Psoas muscle (tissue), 8 donors: ENCODE data around the gene FAM174A. TPM values are rescaled to one million over a fixed set of nuclear protein-coding genes. Genes with fewer than 3 reads are reported as not detected.
A peak's percentile ranks its signal among the peaks of the same experiment; 100 is the strongest.

Experiments used
- ATAC-seq, 4 donors: fragments of 200-7000 bp; cut with Tn5 transposase; one replicate each; pipeline ENCODE4 v1.9.1; 2020; ENCODE audit warnings: moderate library complexity in 3 of 4, mild to moderate bottlenecking in 2 of 4
- DNase-seq, 2 donors: peaks; one replicate each; pipeline ENCODE4 v3.0.0-alpha.2; 2020
- H3K27ac ChIP-seq: fragments of 200-600 bp; one replicate; pipeline ENCODE4 v1.8.0; 2022
- H3K27me3 ChIP-seq, 3 donors: fragments of 200-600 bp in 1 of 3; one replicate each; pipeline versions ENCODE4 v1.6.1 to v1.8.0; 2013 to 2022; ENCODE audit warnings: low read length in 2 of 3, mild to moderate bottlenecking in 2 of 3, moderate library complexity in 1 of 3; ENCODE audit not compliant: insufficient read depth in 3 of 3
- H3K36me3 ChIP-seq, 2 donors: fragments of 200-600 bp in 1 of 2; one replicate each; pipeline versions ENCODE4 v1.6.1 to v1.8.0; 2013 to 2022; ENCODE audit warnings: low read depth in 1 of 2, mild to moderate bottlenecking in 1 of 2, moderate library complexity in 1 of 2; ENCODE audit not compliant: insufficient read depth in 1 of 2
- H3K4me1 ChIP-seq: fragments of 200-600 bp; one replicate; pipeline ENCODE4 v1.8.0; 2022
- H3K4me3 ChIP-seq: fragments of 200-600 bp; one replicate; pipeline ENCODE4 v1.8.0; 2022; ENCODE audit warnings: mild to moderate bottlenecking
- H3K9me3 ChIP-seq: fragments of 200-600 bp; one replicate; pipeline ENCODE4 v1.8.0; 2022
- WGBS, 3 donors: extraction: QIAGEN DNeasy Blood & Tissue Kit; methylation state at CpG; one replicate each; pipeline versions ENCODE4 v1.1.6 to v1.1.7; 2013; 5-methylcytosine and 5-hydroxymethylcytosine counted together
- intact Hi-C, 2 donors: fragments of 100-400 bp; cut with DNase I; formaldehyde crosslinking; loops; one replicate each; pipeline versions ENCODE4 v1.11.0 to v1.14.2; 2022
- polyA plus RNA-seq, 3 donors: library from polyadenylated mRNA; stranded (reverse); fragments of 200-250 nt; gene quantifications; one replicate each; pipeline ENCODE4 v1.2.3, GENCODE V29; 2013
- total RNA-seq, 4 donors: library from RNA; stranded (reverse); fragmentation: NEBNext Ultra II Directional in 2 of 4; extraction: Animal tissue kit (Norgen Biotek cat#: 25700) in 2 of 4; gene quantifications; one replicate each; pipeline versions ENCODE4 v1.2.1 to v1.2.4, GENCODE V29; 2021 to 2023
- TF ChIP-seq, protein P1 (sequence below): fragments of 200-600 bp; IDR thresholded peaks from one replicate; pipeline ENCODE4 v1.8.0; 2022; ENCODE audit warnings: antibody characterized with exemption
- donor health status: healthy with polysubstance abuse.
- donor health status: DM: no; HTN: no; CAD: no; lungs with moderate emphysema.
- donor health status: Bipolar disorder and iron deficiency.
- donor health status: healthy.
- donor health status: DM: yes; HTN: yes; CAD: no.
- donor health status: DM: no; HTN: no; CAD: no.
- donor health status: DM: no; HTN: no; CAD: no.
- donor health status: DM: yes; HTN: yes; CAD: no.

FAM174A gene
- total and polyA plus RNA-seq, 7 donors: 30.6 to 55.1 (median 38.4) TPM

DNA sequence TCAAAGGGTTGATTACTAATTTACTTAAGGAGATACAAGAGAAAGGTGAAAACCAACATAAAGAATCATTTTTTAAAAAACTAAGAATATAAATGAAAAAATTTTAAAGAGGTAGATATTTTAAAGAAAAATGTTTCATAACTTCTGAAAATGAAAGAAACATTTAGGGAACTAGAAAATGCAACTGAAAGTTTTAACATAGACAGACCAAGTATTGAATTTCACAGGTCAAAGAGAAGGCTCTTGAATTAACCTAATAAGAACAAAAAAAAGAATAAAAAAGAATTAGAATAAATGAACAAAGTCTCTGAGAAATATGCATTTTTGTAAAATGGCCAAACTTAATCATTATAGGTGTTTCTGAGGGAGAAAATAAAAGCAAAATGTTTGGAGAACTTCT lies 16.1 kb upstream of the FAM174A start:
- Histone ChIP-seq H3K27me3 (no peaks in the 10 kb centered on the region), H3K36me3 (no peaks in the 10 kb centered on the region), H3K4me3 (no peak overlapping the region), H3K9me3 (peaks cover 3% of the 10 kb centered on the region), H3K27ac (no peak overlapping the region), H3K4me1 (no peaks in the 10 kb centered on the region)
- TF ChIP-seq, protein P1, sequence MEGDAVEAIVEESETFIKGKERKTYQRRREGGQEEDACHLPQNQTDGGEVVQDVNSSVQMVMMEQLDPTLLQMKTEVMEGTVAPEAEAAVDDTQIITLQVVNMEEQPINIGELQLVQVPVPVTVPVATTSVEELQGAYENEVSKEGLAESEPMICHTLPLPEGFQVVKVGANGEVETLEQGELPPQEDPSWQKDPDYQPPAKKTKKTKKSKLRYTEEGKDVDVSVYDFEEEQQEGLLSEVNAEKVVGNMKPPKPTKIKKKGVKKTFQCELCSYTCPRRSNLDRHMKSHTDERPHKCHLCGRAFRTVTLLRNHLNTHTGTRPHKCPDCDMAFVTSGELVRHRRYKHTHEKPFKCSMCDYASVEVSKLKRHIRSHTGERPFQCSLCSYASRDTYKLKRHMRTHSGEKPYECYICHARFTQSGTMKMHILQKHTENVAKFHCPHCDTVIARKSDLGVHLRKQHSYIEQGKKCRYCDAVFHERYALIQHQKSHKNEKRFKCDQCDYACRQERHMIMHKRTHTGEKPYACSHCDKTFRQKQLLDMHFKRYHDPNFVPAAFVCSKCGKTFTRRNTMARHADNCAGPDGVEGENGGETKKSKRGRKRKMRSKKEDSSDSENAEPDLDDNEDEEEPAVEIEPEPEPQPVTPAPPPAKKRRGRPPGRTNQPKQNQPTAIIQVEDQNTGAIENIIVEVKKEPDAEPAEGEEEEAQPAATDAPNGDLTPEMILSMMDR: no peak
- DNase-seq (no peak), ATAC-seq (no peak)
- intact Hi-C loops: no loop called here

DNA sequence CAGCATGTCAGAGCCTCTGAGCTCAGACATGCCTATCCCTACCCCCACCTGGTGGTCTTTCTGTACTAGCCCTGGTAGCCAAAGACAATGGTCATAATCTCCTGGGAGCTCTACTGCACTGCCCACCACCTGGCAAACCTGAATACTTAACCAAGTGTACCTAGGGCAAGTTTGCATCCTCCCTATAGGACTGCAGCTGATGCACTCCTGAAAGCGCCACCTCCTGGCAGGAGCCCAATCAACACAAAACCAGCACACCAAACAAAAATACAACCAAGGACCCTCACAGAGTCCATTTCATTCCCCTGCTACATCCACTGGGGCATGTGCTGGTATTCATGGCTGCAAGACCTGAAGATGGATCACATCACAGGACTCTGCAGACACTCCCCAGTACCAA lies 14.8 kb upstream of the FAM174A start:
- ATAC-seq (no peak), DNase-seq (no peak)
- no peaks in the 10 kb centered on the region for H3K4me1 ChIP-seq
- no peaks in the 10 kb centered on the region for H3K36me3 ChIP-seq
- 79 to 84% (median 83%) methylated on average over 1 of the region's 1 CpG for WGBS, 3 donors
- H3K27me3 ChIP-seq: no peaks in the 10 kb centered on the region
- peaks cover 3% of the 10 kb centered on the region for H3K9me3 ChIP-seq
- TF ChIP-seq, protein P1: no peak
- H3K27ac ChIP-seq: no peak overlapping the region
- no peak overlapping the region for H3K4me3 ChIP-seq
- intact Hi-C loops: no loop called here

DNA sequence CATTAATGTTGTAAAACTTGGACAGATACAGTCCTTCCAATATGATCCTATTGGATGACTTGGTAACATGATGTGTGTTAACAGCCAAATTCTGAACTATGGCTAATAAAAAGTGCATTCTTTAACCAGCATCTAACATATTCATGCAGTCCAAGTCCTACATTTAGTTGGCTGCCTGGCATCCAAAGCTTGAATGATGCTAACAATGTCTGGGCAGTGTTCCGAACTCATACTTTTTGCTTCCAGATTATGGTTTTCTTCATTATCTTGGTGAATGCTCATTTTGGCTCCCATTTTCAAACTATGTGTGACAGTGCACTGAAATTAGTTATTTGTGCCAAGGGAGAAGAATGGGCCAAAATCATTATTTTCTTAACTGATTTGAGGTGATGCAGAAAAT lies 2.8 kb downstream of the FAM174A start:
- 85 to 92% (median 85%) methylated on average over 1 of the region's 1 CpG for WGBS, 3 donors
- H3K36me3 ChIP-seq: no peaks in the 10 kb centered on the region
- H3K27ac ChIP-seq: no peak overlapping the region
- no peak for DNase-seq
- TF ChIP-seq, protein P1: no peak
- no peak for ATAC-seq
- peaks cover 39% of the 10 kb centered on the region for H3K4me1 ChIP-seq
- H3K27me3 ChIP-seq: no peaks in the 10 kb centered on the region
- H3K9me3 ChIP-seq: no peaks in the 10 kb centered on the region
- peak overlapping the region; percentile 92 for H3K4me3 ChIP-seq
- intact Hi-C loops: loop anchor here in 1 of 2 donors (5.0 kb wide), 1 partner anchor 59 kb away; no protein-coding TSS in a partner anchor

DNA sequence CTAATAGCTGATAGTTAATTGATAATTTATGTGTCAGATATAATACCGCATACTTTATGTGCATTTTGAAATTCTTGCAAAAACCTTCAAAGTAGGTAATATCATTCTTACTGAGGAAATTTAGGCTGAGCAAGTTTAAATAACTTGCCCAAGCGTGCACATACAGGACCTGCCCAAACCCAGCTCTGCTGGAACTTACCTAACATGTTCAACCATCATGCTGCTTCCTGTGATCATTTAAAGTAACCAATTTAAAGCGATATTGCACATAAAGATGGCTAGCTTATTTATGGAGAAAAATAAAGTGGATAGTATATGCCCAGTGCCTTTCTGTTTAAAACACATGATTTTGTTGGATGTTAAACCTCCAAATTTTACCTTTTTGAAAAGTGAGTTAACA lies 4.3 kb downstream of the FAM174A start:
- peaks cover 37% of the 10 kb centered on the region for H3K4me1 ChIP-seq
- DNase-seq (no peak), ATAC-seq (no peak)
- H3K9me3 ChIP-seq: no peaks in the 10 kb centered on the region
- no peak overlapping the region for H3K4me3 ChIP-seq
- H3K27ac ChIP-seq: no peak overlapping the region
- intact Hi-C loops: loop anchor here in 1 of 2 donors (5.0 kb wide), 1 partner anchor 58 kb away; no protein-coding TSS in a partner anchor
- no peaks in the 10 kb centered on the region for H3K36me3 ChIP-seq
- WGBS, 3 donors: 94 to 95% (median 94%) methylated on average over 3 of the region's 3 CpGs
- no peaks in the 10 kb centered on the region for H3K27me3 ChIP-seq
- TF ChIP-seq, protein P1: no peak

DNA sequence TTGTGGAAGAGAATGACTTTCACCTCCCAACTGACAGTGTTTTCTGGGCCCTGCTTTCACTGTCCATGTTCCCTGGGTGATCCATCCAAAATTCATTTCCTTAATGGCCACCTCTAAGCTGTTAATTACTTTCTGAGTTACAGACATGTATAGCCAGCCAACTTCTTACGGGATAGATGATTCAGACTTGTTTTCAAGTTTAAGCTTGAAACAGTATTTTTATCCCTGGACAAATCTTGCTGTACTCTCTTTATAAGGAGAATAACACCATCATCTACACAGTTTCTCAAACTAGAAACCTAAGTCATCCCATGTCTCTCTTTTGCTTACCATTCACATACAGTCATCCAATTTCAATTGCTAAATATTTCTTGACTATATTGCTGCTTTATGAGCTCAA lies 6.9 kb downstream of the FAM174A start:
- DNase-seq (no peak), ATAC-seq (no peak)
- H3K4me1 ChIP-seq: peaks cover 35% of the 10 kb centered on the region
- peak overlapping the region; percentile 12 for H3K27ac ChIP-seq
- no peaks in the 10 kb centered on the region for H3K9me3 ChIP-seq
- H3K4me3 ChIP-seq: no peak overlapping the region
- intact Hi-C loops: no loop called here
- H3K27me3 ChIP-seq: no peaks in the 10 kb centered on the region
- WGBS, 3 donors: 32 to 77% (median 50%) methylated on average over 1 of the region's 1 CpG
- no peaks in the 10 kb centered on the region for H3K36me3 ChIP-seq
- TF ChIP-seq, protein P1: no peak
